ENCODE results near the gene CDH3. TPM values are rescaled to one million over a fixed set of nuclear protein-coding genes. Genes with fewer than 3 reads are reported as not detected.
"Not testable (repeated sequence)": the region's sequence is repeated elsewhere in the genome, so short reads cannot be mapped to it uniquely, and the experiment has no call there.

The CDH3 gene
- total RNA-seq, 2 experiments from 2014 or later, result 0.28 to 0.51 TPM

DNA sequence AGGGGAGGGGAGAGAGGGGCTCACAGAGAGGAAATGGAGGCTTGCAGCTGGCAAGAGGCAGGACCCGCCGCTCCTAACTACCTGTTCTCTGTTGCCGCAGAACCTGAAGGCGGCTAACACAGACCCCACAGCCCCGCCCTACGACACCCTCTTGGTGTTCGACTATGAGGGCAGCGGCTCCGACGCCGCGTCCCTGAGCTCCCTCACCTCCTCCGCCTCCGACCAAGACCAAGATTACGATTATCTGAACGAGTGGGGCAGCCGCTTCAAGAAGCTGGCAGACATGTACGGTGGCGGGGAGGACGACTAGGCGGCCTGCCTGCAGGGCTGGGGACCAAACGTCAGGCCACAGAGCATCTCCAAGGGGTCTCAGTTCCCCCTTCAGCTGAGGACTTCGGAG, 53.0 kb downstream of the CDH3 start:
- Mint-ChIP-seq H3K4me1 (no peaks in the 10 kb centered on the region), H3K4me3 (no peak overlapping the region), H3K9me3 (no peaks in the 10 kb centered on the region), H3K36me3 (no peaks in the 10 kb centered on the region), H3K27me3 (peaks cover 2% of the 10 kb centered on the region), H3K27ac (no peak overlapping the region)
- DNase-seq (no peak), ATAC-seq (ENCODE audit: low read depth) (no peak)
- POLR2A ChIA-PET, result no interaction called here

DNA sequence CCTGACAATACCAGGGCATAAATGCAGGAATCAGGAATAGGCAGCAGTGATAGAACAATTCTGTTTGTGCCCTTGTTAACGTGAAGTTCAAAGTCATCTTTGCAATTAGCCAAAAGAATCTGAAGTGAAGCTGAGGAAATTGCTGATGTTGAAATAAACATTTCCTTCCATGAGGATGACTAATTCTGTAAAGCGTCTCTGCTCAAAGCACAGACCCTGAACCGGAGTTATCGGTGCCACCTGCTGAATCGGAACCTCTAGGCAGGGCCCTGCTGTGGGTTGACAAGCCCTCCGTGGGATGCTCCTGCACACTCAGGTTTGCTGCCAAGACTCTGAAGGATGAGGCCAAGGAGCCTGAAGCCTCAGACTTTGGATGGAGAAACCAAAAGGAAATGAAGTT, 55.0 kb downstream of the CDH3 start:
- DNase-seq (no peak), ATAC-seq (ENCODE audit: low read depth) (no peak)
- POLR2A ChIA-PET, result no interaction called here
- Mint-ChIP-seq H3K27ac (no peak overlapping the region), H3K4me1 (no peaks in the 10 kb centered on the region), H3K9me3 (no peaks in the 10 kb centered on the region), H3K27me3 (no peaks in the 10 kb centered on the region), H3K36me3 (no peaks in the 10 kb centered on the region), H3K4me3 (no peak overlapping the region)

DNA sequence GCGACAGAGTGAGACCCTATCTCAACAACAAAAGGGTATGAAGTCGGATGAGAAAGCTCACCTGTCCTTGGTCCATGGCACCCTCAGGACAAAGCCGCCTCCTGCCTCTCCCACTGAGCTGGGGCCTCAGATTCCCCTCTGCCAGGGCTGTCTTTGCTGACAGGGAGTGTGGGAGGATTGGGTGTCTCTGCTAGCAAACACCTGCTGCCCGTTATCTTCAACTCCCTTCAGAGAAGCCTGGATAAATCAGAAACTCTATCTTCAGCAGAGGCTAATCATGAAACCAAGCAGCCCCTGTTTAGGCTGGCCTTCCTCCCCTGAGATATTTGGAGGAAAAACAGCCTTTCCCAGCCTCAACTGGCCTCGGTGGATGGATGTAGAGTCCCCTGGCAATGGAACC, 55.7 kb downstream of the CDH3 start:
- Mint-ChIP-seq H3K27ac (no peak overlapping the region), H3K9me3 (no peaks in the 10 kb centered on the region), H3K4me1 (no peaks in the 10 kb centered on the region), H3K36me3 (no peaks in the 10 kb centered on the region), H3K27me3 (no peaks in the 10 kb centered on the region), H3K4me3 (no peak overlapping the region)
- POLR2A ChIA-PET, result no interaction called here
- ATAC-seq (ENCODE audit: low read depth) (no peak), DNase-seq (no peak)

DNA sequence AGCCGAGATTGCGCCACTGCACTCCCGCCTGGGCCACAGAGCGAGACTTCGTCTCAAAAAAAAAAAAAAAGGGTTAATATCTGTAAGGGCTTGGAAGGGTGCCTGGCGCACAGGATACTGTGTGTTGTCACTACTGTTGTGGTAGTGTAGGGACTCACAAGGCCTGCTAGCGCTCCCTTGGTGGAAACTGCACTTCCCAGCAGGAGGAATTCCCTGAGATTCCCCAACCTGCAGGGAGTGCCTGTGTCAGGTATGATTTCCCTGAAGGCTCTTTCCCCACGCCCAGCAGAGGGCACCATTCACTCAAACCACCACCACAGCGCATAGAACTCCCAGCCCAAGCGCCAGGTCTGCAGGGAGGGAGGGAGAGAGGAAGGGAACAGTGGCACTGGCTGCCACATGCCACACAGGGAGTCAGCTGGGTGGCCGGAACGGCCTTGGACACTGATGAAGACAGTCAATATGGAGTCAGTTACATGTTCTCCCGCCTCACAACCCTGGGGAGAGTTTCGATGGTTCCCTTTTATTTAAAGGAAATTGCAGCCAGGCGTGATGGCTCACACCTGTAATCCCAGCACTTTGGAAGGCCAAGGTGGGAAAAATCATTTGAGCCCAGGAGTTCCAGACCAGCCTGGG, 59.2 kb downstream of the CDH3 start:
- H3K4me3 Mint-ChIP-seq, result no peak overlapping the region
- H3K9me3 Mint-ChIP-seq, result no peaks in the 10 kb centered on the region
- H3K27me3 Mint-ChIP-seq, result no peaks in the 10 kb centered on the region
- DNase-seq, result peak; percentile 67
- POLR2A ChIA-PET, result interaction anchor here (0.6 kb wide), 1 partner anchor 420 kb away, joined by 3 read pairs; no protein-coding TSS in a partner anchor
- no peaks in the 10 kb centered on the region for H3K4me1 Mint-ChIP-seq
- peak; percentile 66 for ATAC-seq (ENCODE audit: low read depth)
- H3K36me3 Mint-ChIP-seq, result no peaks in the 10 kb centered on the region
- H3K27ac Mint-ChIP-seq, result no peak overlapping the region

DNA sequence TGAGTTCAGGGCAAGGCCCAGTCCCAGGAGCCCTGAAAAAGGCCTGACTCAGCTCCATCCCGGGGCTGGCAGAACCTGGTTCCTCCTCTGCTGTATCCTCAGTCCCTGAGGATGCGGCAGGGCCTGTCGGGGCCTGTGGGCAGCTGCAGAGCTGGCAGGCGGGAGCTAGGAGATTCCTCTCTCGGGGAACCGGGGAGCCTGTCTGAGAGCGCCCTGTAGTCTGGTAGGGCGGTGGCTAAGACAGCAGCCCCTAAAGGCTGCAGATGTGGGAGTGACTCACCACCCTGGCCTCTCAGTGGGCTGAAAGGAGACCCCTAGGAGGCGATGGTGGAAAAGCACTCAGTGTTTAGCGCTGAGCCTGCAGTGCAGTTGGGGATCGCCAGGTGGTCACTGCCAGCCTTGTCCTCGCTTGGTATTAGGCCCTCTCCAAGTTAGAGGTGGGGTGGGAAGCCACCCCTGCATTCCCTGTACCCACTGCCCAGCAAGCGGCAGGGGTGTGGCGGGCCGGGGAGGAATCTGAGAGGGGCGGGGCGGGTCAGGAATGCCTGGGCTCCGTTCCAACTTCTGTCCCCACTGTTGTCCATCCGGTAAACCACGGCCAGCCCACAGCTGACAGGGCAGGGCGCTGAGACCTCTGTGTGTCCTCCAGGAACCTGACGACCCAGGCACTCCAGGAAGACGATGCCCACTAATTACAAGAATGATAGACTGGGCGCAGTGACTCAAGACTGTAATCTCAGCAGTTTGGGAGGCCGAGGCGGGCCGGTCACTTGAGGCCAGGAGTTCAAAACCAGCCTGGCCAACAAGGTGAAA, 62.4 kb downstream of the CDH3 start:
- POLR2A ChIA-PET, result no interaction called here
- Mint-ChIP-seq H3K4me1 (peaks cover 5% of the 10 kb centered on the region), H3K27me3 (peaks cover 4% of the 10 kb centered on the region), H3K4me3 (no peak overlapping the region), H3K36me3 (no peaks in the 10 kb centered on the region), H3K9me3 (no peaks in the 10 kb centered on the region), H3K27ac (no peak overlapping the region)
- DNase-seq (no peak), ATAC-seq (ENCODE audit: low read depth) (no peak)

DNA sequence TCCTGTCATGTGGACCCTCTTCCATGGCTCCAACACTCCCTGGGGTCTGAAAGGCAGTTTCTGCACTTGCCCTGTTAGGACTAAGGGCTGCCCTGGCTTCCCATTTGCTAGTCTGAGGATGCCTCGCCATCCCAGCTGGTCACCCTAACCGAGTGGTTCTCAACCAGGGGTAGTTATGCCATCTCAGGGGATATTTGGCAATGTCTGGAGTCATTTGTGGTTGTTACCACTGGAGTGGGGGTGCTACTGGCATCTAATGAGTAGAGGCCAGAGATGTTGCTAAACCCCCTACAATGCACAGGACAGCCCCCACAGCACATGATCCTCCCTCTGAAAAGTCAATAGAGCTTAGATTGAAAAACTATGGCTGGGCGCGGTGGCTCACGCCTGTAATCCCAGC, 65.1 kb downstream of the CDH3 start:
- Mint-ChIP-seq H3K27ac (no peak overlapping the region), H3K4me1 (peaks cover 5% of the 10 kb centered on the region), H3K27me3 (peaks cover 4% of the 10 kb centered on the region), H3K9me3 (no peaks in the 10 kb centered on the region), H3K4me3 (no peak overlapping the region), H3K36me3 (no peaks in the 10 kb centered on the region)
- no peak for DNase-seq
- ATAC-seq (ENCODE audit: low read depth), result no peak
- POLR2A ChIA-PET, result no interaction called here

DNA sequence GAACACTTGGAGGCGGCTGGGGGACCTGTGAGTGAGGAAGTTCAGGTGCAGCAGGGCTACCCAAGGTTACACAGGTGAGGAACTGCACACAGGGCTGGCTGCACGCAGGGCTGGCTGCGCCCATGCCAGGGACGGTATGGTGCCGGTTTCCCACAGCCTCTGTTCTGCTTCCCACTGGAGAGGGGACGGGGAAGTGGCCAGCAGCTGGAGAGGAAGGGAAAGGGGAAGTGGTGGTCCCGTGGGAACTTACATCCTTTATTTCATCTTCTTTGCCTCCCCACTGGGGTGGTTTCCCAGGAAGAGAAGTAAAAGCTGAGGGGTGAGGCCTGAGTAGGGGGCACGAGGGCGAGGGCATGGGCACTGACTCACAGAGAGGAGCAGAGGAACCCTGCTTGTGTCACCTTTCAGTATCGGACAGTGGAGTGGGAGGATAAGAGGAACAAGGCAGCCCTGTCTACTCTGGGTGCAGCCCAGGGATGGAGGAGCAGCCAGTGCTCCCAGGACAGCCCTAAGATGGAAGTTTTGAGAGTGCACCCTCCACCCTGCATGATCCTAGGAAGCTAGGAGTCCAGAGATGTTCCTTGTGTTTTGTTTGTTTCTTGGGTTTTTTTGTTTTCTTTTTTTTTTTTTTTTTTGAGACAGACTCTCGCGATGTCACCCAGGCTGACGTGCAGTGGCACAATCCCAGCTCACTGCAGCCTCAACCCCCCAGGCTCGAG, 66.5 kb downstream of the CDH3 start:
- Mint-ChIP-seq H3K4me3 (peak overlapping the region; percentile 20), H3K27me3 (peaks cover 4% of the 10 kb centered on the region), H3K4me1 (peaks cover 5% of the 10 kb centered on the region), H3K9me3 (no peaks in the 10 kb centered on the region), H3K36me3 (no peaks in the 10 kb centered on the region), H3K27ac (no peak overlapping the region)
- POLR2A ChIA-PET, result no interaction called here
- DNase-seq, result no peak
- peak; percentile 22 for ATAC-seq (ENCODE audit: low read depth)

DNA sequence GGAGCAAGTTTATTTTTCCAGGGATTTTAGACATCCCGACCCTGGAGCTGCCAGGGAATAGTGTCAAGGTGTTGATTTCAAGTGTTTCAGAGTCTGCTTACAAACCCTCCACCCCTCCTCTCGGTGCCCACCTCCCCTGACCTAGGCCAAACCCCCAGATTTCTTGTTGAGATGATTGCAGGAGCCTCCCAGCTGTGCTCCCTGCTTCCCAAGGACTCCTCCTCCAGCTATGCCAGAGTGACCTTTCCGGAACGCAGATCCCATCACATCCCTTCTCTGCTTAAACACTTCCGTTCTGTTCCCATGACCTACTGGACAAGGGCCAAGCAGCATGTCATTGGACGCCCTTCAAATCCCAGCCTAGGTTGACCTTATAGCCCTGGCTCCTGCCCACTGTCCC, 68.3 kb downstream of the CDH3 start:
- Mint-ChIP-seq H3K36me3 (no peaks in the 10 kb centered on the region), H3K9me3 (no peaks in the 10 kb centered on the region), H3K4me1 (peaks cover 5% of the 10 kb centered on the region), H3K27me3 (peaks cover 4% of the 10 kb centered on the region), H3K4me3 (no peak overlapping the region), H3K27ac (no peak overlapping the region)
- POLR2A ChIA-PET, result no interaction called here
- DNase-seq (no peak), ATAC-seq (ENCODE audit: low read depth) (no peak)

DNA sequence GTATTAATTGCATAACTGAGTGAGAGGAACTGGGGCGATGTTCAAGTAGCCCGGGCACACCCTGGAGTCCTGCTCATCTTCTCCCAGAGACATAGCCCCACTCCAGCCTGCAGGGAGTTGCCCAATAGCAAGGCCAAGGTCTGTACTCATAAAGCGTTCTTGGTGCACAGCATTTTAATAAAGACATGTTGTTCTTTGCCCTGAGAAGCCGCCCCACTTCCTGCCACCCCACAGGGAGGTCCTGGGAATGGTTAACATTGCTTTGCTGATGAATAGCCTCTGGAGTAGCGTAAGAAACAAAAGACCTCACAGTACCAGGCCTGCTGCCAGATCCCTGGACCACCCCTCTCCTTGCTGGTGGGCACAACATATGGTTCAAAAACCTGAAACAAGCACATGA, 70.4 kb downstream of the CDH3 start:
- Mint-ChIP-seq H3K27ac (no peak overlapping the region), H3K27me3 (peaks cover 4% of the 10 kb centered on the region), H3K36me3 (peaks cover 2% of the 10 kb centered on the region), H3K4me3 (no peak overlapping the region), H3K9me3 (peaks cover 2% of the 10 kb centered on the region), H3K4me1 (peaks cover 5% of the 10 kb centered on the region)
- DNase-seq (no peak), ATAC-seq (ENCODE audit: low read depth) (no peak)
- POLR2A ChIA-PET, result no interaction called here

DNA sequence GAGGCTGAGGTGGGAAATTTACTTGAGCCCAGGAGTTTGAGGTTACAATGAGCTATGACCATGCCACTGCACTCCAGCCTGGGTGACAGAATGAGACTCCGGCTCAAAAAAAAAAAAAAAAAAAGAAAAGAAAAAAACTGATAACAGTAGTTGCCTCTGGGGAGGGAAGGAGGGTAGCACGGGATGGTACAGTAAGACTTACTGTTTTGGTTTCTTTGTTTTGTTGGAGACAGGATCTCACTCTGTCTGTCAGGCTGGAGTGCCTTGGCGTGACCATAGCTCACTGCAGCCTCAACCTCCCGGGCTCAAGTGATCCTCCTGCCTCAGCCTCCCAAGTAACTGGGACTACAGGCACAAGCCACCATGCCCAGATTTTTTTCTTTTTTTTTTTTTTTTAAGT, 71.4 kb downstream of the CDH3 start:
- POLR2A ChIA-PET, result not testable (repeated sequence)

DNA sequence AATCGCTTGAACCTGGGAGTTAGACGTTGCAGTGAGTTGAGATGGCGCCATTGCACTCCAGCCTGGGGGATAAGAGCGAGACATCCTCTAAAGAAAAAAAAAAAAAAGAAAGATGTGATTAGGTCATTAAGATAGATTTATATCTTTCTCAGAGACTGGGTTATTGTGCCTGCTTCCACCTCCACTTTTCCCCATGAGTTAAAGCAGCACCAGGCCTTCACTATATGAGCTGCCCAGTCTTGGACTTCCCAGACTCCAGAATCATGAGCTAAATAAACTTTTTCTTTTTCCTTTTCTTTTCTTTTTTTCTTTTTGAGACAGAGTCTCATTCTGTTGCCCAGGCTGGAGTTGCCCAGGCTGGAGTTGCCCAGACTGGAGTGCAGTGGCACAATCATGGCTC, 72.6 kb downstream of the CDH3 start:
- Mint-ChIP-seq H3K36me3 (peaks cover 2% of the 10 kb centered on the region), H3K27ac (no peak overlapping the region), H3K9me3 (peaks cover 2% of the 10 kb centered on the region), H3K27me3 (no peaks in the 10 kb centered on the region), H3K4me1 (no peaks in the 10 kb centered on the region), H3K4me3 (no peak overlapping the region)
- POLR2A ChIA-PET, result no interaction called here
- ATAC-seq (ENCODE audit: low read depth), result no peak
- DNase-seq, result no peak

More for the DNA sequence above, 71.4 kb downstream of the CDH3 start:
- not testable (repeated sequence) for H3K27me3 Mint-ChIP-seq; H3K9me3 Mint-ChIP-seq; DNase-seq; H3K36me3 Mint-ChIP-seq; H3K27ac Mint-ChIP-seq; ATAC-seq (ENCODE audit: low read depth); H3K4me1 Mint-ChIP-seq; H3K4me3 Mint-ChIP-seq

DNA sequence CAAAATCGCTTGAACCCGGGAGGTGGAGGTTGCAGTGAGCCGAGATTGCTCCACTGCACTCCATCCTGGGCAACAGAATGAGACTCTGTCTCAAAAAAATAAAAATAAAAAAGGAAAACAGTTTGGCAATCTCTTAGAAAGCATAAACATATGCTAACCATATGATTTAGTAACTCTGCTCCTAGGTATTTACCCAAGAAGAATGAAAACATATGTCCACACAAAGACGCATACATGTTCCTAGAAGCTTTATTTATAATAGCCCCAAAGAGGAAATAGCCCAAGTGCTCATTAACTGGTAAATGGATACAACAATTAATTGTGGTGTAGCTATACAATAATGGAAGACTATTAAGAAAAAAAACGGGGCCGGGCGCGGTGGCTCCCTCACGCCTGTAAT, 73.5 kb downstream of the CDH3 start:
- Mint-ChIP-seq H3K27me3 (no peaks in the 10 kb centered on the region), H3K36me3 (peaks cover 2% of the 10 kb centered on the region), H3K4me3 (no peak overlapping the region), H3K27ac (no peak overlapping the region), H3K9me3 (peaks cover 2% of the 10 kb centered on the region), H3K4me1 (no peaks in the 10 kb centered on the region)
- DNase-seq, result no peak
- POLR2A ChIA-PET, result no interaction called here
- ATAC-seq (ENCODE audit: low read depth), result no peak

DNA sequence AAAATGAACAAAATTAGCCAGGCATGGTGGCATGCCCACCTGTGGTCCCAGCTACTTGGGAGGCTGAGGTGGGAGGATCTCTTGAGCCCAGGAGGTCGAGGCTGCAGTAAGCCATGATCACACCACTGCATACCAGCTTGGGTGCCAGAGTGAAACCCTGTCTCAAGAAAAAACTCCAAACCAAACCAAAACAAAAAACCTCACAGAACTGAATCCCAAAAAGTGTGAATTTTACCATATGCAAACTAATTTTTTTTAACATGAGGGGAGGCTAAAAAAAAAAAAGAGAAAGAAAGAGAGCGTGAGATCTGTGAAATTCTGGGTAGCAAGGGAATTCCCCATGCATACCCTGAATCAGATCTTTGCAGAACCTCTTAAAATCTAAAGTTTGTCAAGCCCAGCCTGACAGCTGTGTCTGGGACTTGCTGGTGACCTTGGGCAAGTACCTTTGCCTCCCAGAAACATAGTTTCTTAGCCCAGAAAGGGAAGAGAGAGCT, 74.9 kb downstream of the CDH3 start:
- Mint-ChIP-seq H3K27me3 (no peaks in the 10 kb centered on the region), H3K36me3 (peaks cover 2% of the 10 kb centered on the region), H3K4me3 (no peak overlapping the region), H3K4me1 (no peaks in the 10 kb centered on the region), H3K9me3 (peaks cover 2% of the 10 kb centered on the region), H3K27ac (no peak overlapping the region)
- ATAC-seq (ENCODE audit: low read depth), result no peak
- no peak for DNase-seq
- POLR2A ChIA-PET, result no interaction called here

All from activated naive CD8-positive, alpha-beta T cell treated with anti-CD3 and anti-CD28 coated beads, Interleukin-2, amount 10 ng/mL, durations not matched to agents 7 days and 5 days (primary cell).